Occipital lobe (tissue), 2 donors: ENCODE data around the gene CDHR5. TPM values are rescaled to one million over a fixed set of nuclear protein-coding genes. Genes with fewer than 3 reads are reported as not detected.

Experiments used
- DNase-seq: peaks from one replicate; lab custom pipeline; 2025; lab: John Stamatoyannopoulos, UW
- total RNA-seq: library from RNA; depleted of rRNA; stranded (reverse); fragments of >200 nt; gene quantifications from one replicate; pipeline ENCODE4 v1.2.3, GENCODE V29; 2014

The CDHR5 gene
- total RNA-seq, 1 donor from 2014 or later: not detected

GRCh38 chr11:643849-644738, 19.3 kb upstream of the CDHR5 start:
- DNase-seq: no peak

GRCh38 chr11:643366-643765, 18.6 kb upstream of the CDHR5 start:
- DNase-seq: no peak

DNA sequence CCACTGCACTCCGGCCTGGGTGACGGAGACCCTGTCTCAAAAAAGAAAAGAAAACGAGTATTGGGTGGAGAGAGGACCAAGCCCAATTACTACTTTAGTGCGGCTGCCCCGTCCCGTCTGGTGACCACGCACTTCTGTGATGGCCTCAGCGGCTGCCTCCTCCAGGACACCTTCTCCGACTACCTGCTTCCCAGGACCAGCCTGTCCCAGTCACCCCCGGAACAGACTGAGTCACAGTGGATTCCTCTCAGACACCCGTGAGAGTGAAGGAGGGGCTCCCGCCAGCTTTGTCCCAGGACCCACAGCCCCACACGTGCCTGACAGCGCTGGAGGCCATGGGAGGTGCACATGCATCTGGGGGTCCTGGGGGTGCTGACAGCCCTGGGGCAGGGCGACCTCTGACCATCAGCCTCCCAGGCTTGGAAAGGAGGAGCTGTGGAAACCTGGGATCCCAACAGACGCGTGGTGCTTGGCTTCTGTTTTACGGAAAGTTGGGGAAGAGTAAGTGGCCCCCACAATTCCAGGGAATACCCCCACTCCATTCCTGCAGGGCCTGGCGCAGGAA, 17.1 kb upstream of the CDHR5 start:
- no peak for DNase-seq

DNA sequence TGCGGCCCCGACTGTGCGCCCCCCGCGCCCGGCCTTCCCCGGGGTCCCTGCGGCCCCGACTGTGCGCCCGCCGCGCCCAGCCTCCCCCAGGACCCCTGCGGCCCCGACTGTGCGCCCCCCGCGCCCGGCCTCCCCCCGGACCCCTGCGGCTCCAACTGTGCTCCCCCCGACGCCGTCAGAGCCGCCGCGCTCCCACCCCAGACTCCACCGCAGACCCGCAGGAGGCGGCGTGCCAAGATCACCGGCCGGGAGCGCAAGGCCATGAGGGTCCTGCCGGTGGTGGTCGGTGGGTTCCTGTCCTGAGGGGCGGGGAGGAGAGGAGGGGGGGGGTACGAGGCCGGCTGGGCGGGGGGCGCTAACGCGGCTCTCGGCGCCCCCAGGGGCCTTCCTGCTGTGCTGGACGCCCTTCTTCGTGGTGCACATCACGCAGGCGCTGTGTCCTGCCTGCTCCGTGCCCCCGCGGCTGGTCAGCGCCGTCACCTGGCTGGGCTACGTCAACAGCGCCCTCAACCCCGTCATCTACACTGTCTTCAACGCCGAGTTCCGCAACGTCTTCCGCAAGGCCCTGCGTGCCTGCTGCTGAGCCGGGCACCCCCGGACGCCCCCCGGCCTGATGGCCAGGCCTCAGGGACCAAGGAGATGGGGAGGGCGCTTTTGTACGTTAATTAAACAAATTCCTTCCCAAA, 15.4 kb upstream of the CDHR5 start:
- no peak for DNase-seq

DNA sequence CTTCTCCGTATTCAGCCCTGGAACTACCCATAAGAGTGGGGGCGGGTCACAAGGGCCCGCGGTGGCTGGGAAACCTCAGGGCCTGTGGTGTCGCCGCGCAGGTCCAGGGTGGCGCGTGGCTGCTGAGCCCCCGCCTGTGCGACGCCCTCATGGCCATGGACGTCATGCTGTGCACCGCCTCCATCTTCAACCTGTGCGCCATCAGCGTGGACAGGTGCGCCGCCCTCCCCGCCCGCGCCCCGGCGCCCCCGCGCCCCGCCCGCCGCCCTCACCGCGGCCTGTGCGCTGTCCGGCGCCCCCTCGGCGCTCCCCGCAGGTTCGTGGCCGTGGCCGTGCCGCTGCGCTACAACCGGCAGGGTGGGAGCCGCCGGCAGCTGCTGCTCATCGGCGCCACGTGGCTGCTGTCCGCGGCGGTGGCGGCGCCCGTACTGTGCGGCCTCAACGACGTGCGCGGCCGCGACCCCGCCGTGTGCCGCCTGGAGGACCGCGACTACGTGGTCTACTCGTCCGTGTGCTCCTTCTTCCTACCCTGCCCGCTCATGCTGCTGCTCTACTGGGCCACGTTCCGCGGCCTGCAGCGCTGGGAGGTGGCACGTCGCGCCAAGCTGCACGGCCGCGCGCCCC, 14.7 kb upstream of the CDHR5 start:
- DNase-seq: no peak

DNA sequence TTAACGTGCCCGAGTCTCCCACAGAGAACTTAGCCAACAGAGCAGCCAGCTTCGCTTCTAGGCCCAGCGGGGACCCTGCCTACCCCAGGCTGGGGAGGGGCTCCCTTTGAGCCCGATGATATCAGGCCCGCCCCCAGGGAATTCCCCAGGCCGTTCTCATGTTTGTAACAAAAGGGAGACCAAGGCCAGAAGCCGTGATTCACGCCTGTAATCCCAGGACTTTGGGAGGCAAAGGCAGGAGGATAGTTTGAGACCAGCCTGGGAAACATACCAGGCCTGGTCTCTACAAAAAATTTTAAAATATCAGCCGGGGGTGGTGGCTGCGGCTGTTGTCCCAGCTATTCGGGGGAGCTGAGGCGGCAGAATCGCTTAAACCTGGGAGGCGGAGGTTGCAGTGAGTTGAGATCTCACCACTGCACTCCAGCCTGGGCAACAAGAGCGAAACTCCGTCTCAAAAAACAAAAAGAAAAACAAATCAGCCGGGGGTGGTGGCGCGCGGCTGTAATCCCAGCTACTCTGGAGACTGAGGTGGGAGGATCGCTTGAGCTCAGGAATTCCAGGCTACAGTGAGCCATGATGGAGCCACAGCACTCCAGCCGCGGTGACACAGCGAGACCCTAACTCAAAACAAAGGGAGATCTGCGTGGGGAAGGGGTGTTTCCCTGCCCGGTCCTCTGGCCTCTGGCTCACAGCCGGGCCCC, 14.0 kb upstream of the CDHR5 start:
- DNase-seq: no peak

DNA sequence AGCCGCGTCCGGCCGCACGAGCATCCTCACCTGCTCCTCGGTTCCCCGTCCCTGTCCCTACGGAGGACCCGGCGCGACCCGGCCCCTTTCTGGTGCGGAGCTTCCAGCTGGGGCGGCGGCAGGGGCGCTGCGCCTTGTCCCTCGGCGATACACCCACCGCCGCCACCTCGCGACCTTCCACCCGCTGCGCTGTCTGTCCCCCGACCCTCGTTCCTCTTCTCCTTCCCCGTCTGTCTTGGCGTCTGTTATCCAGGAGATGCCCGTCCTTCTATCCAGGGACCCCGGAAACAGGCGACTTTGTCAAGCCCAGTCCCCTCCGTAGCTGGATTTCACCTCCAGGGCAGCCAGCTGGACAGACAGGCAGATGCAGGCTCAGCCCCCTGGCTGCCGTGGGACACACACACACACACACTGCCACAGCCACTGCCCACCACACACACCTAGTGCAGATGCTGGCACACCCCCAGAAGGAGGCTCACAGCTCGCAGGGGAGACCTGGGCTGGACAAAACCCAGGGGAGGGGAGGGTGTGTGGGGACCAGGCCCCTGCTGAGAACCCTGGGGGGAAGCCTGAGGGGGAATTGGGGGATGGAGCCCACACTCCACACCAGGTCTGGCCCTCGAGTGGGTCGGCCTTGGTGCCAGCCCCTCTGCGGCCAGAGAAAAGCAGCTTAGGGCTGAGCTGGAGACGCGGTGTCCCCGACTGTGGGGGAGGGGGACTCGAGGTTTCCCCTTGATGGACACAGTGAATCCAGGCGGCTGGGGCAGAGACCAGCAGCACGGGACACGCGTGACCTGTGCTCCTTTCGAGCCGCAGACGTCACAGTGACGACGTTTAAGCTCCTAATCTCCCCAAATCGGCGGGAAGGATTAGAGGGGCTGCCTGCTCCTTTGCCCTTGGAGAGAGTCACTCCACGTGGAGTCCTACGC, 13.1 kb upstream of the CDHR5 start:
- no peak for DNase-seq

DNA sequence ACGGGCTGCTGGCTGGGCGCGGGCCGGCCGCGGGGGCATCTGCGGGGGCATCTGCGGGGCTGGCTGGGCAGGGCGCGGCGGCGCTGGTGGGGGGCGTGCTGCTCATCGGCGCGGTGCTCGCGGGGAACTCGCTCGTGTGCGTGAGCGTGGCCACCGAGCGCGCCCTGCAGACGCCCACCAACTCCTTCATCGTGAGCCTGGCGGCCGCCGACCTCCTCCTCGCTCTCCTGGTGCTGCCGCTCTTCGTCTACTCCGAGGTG, 12.5 kb upstream of the CDHR5 start:
- DNase-seq: no peak

DNA sequence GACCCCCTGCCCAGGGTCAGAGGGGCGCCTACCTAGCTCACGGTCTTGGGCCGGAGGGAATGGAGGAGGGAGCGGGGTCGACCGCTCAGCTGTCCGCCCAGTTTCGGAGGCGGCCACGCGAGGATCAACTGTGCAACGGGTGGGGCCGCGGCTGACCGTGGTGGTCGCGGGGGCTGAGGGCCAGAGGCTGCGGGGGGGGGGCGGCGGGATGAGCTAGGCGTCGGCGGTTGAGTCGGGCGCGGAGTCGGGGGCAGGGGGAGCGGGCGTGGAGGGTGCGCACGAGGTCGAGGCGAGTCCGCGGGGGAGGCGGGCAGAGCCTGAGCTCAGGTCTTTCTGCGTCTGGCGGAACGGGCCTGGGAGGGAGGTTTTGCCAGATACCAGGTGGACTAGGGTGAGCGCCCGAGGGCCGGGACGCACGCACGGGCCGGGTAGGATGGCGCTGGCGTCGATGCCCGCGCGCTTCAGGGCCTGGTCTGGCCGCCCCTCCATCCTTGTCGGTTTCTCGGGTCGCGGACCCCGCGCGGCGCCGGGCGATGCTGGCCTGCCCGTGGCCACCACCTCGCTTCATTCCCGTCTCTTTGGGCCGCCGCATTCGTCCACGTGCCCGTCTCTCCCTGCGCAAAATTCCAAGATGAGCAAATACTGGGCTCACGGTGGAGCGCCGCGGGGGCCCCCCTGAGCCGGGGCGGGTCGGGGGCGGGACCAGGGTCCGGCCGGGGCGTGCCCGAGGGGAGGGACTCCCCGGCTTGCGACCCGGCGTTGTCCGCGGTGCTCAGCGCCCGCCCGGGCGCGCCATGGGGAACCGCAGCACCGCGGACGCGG, 12.0 kb upstream of the CDHR5 start, which contains the start of gene DRD4:
Gene DRD4, plus strand, starts transcription at position 759 of the 822 bp plus-strand sequence. Its CDS starts 36 bp downstream, at position 795.
- DNase-seq: no peak

DNA sequence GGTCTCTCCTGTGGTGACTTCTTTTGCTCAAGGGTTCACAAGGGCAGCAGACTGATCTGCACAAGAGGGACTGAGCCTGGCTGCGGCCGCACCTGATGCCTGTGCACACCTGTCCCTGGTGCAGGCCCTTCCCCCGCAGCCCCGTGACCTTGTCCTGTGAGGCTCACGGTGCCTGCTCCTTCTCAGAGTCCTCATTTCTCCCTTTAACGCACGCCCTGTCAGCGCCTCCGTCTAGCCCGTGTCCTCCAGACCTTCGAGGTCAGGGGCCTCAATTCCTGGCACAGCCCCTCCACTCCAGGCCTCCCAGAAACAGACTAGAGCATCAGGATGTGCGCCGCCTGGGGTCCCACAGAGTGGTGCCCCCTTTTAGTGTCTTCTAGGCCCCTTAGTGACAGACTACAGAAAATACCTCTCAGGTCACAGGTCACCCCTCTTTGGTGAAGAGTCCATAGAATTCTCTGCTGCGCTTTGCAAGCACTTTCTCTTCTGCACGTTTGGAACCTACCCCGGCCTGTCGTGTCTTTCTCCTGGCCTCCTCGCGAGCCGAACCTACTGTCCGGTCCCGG, 11.3 kb upstream of the CDHR5 start:
- no peak for DNase-seq

DNA sequence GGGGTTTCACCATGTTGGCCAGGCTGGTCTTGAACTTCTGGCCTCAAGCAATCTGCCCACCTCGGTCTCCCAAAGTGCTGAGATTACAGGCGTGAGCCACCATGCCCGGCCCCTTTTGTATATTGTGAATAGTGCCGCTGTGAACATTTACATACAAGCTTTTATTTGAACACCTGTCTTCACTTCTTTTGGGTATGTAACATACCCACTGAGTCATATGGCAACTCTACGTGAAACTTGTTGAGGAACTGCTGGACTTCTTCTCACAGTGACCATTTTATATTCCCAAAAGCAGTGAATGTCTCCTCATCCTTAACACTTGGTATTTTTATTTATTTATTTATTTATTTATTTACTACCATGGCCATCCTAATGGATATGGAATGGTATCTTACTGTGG, 6.1 kb upstream of the CDHR5 start:
- DNase-seq: no peak

DNA sequence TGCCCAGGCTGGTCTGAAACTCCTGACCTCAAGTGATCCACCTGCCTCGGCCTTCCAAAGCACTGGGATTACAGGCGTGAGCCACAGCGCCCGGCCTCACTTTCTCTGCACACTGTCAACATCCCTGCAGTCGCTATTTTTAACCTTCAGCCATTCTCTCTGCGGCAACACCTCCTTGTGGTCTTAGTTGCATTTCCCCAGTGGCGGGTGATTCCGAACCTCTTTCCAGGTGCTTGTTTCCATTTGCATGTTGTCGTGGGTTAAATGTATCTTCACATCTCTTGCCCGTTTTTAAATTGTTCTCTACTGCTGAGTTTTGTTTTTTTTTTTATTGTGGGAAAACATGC, 4.5 kb upstream of the CDHR5 start:
- DNase-seq: no peak

- no peak for DNase-seq
Measured at GRCh38 chr11:628056-628455, 3.3 kb upstream of the CDHR5 start.

DNA sequence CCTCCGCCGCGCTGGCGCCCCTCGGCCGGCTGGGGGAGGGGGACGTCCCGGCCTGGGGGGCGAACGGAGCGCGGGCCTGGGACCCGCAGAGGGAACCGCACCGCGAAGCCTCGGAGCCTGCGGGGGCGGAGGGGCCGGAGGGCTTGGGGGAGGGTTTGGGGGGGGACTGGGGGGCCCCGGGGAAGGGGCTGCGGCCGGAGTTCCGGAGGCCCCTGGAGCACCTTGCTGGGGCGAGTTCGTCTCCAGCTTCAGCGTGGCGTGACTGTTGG, 2.5 kb upstream of the CDHR5 start:
- DNase-seq: no peak

GRCh38 chr11:626475-627307, 1.9 kb upstream of the CDHR5 start, which contains the start of gene SCT:
TSS of gene SCT (minus strand) at chr11:627181. CDS start at chr11:627143, 38 bp downstream.
- no peak for DNase-seq

GRCh38 chr11:625636-626268, 997 bp upstream of the CDHR5 start:
- no peak for DNase-seq

GRCh38 chr11:623999-624704, 603 bp downstream of the CDHR5 start:
- no peak for DNase-seq
